HG03521 (cell line): ENCODE data around the gene KLF11.
"Not testable (repeated sequence)": the region's sequence is repeated elsewhere in the genome, so short reads cannot be mapped to it uniquely, and the experiment has no call there.

Experiments used
- ATAC-seq: cut with Tn5 transposase; IDR thresholded peaks from one replicate; pipeline ENCODE4 v1.9.1; 2021; ENCODE audit warnings: mild to moderate bottlenecking, moderate library complexity; ENCODE audit not compliant: unreplicated experiment

Gene KLF11

GRCh38 chr2:10009271-10009810 is 34.0 kb upstream of the KLF11 start:
- no peak for ATAC-seq

GRCh38 chr2:10009811-10010781 is 33.3 kb upstream of the KLF11 start:
- no peak for ATAC-seq

GRCh38 chr2:10010861-10011605 is 32.3 kb upstream of the KLF11 start:
- not testable (repeated sequence) for ATAC-seq

- not testable (repeated sequence) for ATAC-seq
Observed at GRCh38 chr2:10011606-10012325, 31.6 kb upstream of the KLF11 start.

- not testable (repeated sequence) for ATAC-seq
Observed at GRCh38 chr2:10012366-10012962, 30.9 kb upstream of the KLF11 start.

- ATAC-seq, result no peak
Observed at GRCh38 chr2:10012963-10013461, 30.3 kb upstream of the KLF11 start.

GRCh38 chr2:10013651-10014417 is 29.5 kb upstream of the KLF11 start:
- ATAC-seq, result not testable (repeated sequence)

GRCh38 chr2:10014418-10015190 is 28.7 kb upstream of the KLF11 start:
- no peak for ATAC-seq

- ATAC-seq, result not testable (repeated sequence)
Observed at GRCh38 chr2:10015376-10015989, 27.9 kb upstream of the KLF11 start.

GRCh38 chr2:10016001-10016801 is 27.1 kb upstream of the KLF11 start:
- ATAC-seq, result no peak

GRCh38 chr2:10016802-10017258 is 26.5 kb upstream of the KLF11 start:
- no peak for ATAC-seq

- no peak for ATAC-seq
Observed at GRCh38 chr2:10017313-10017941, 25.9 kb upstream of the KLF11 start.

GRCh38 chr2:10019174-10019573 is 24.2 kb upstream of the KLF11 start:
- no peak for ATAC-seq

- no peak for ATAC-seq
Observed at GRCh38 chr2:10019602-10020400, 23.5 kb upstream of the KLF11 start.

- ATAC-seq, result no peak
Observed at GRCh38 chr2:10022041-10022421, 21.3 kb upstream of the KLF11 start.

- no peak for ATAC-seq
Observed at GRCh38 chr2:10022445-10022844, 20.9 kb upstream of the KLF11 start.
